ENCODE data around the gene ADAM23.

The ADAM23 gene

GRCh38 chr2:206443735-206444527, 599 bp downstream of the ADAM23 start:
- Histone ChIP-seq H3K27ac (ENCODE audit: low read length) (no peak overlapping the region), H3K4me3 (ENCODE audit: low read depth in 1 of 2, low read length in 2 of 2) (peak overlapping the region; percentile 51 to 74), H3K9me3 (ENCODE audit: control insufficient read depth in 1 of 2, low read length in 2 of 2) (no peaks in the 10 kb centered on the region), H3K36me3 (ENCODE audit: control insufficient read depth in 1 of 2, insufficient read depth in 2 of 2, low read length in 2 of 2) (no peaks in the 10 kb centered on the region), H3K27me3 (ENCODE audit: low read depth, low read length) (peaks cover 29% of the 10 kb centered on the region), H3K4me1 (ENCODE audit: control insufficient read depth in 1 of 2, insufficient read depth in 2 of 2, low read length in 2 of 2) (peaks cover 0 to 11% of the 10 kb centered on the region in 2 donors)

- H3K27me3 ChIP-seq (ENCODE audit: low read depth, low read length) = peaks cover 21% of the 10 kb centered on the region
- H3K4me1 ChIP-seq (ENCODE audit: control insufficient read depth in 1 of 2, insufficient read depth in 2 of 2, low read length in 2 of 2) = peaks cover 0 to 11% of the 10 kb centered on the region in 2 donors
- H3K27ac ChIP-seq (ENCODE audit: low read length) = no peak overlapping the region
- no peaks in the 10 kb centered on the region for H3K36me3 ChIP-seq (ENCODE audit: control insufficient read depth in 1 of 2, insufficient read depth in 2 of 2, low read length in 2 of 2)
- no peak overlapping the region for H3K4me3 ChIP-seq (ENCODE audit: low read depth in 1 of 2, low read length in 2 of 2)
- H3K9me3 ChIP-seq (ENCODE audit: control insufficient read depth in 1 of 2, low read length in 2 of 2) = no peaks in the 10 kb centered on the region
Measured at GRCh38 chr2:206445948-206446347, 2.6 kb downstream of the ADAM23 start.

- Histone ChIP-seq H3K27me3 (ENCODE audit: low read depth, low read length) (no peaks in the 10 kb centered on the region), H3K36me3 (ENCODE audit: control insufficient read depth in 1 of 2, insufficient read depth in 2 of 2, low read length in 2 of 2) (no peaks in the 10 kb centered on the region), H3K27ac (ENCODE audit: low read length) (no peak overlapping the region), H3K9me3 (ENCODE audit: control insufficient read depth in 1 of 2, low read length in 2 of 2) (no peaks in the 10 kb centered on the region), H3K4me1 (ENCODE audit: control insufficient read depth in 1 of 2, insufficient read depth in 2 of 2, low read length in 2 of 2) (no peaks in the 10 kb centered on the region), H3K4me3 (ENCODE audit: low read depth in 1 of 2, low read length in 2 of 2) (no peak overlapping the region)
Measured at GRCh38 chr2:206452242-206452641, 8.9 kb downstream of the ADAM23 start.

DNA sequence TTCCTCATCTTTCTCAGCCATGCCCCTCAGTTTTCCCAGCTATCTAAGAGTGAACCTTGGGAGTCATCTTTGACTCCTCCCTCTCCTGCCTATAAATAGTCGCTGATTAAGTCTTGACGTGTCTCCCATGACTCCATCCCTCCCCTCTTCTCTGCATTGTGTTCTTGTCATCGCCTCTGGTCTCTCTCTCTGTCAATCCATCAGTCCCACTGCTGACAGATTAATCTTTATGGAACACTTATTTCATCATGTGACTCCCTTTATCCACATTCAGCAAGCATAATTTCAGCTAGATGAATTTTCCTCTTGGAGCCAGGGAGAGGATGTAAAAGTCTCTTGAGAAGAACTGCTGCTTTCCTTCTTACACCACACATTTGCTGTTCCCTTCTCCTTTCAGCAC, 9.4 kb downstream of the ADAM23 start:
- H3K27ac ChIP-seq (ENCODE audit: low read length) = no peak overlapping the region
- no peak overlapping the region for H3K4me3 ChIP-seq (ENCODE audit: low read depth in 1 of 2, low read length in 2 of 2)
- no peaks in the 10 kb centered on the region for H3K27me3 ChIP-seq (ENCODE audit: low read depth, low read length)
- H3K36me3 ChIP-seq (ENCODE audit: control insufficient read depth in 1 of 2, insufficient read depth in 2 of 2, low read length in 2 of 2) = no peaks in the 10 kb centered on the region
- no peaks in the 10 kb centered on the region for H3K4me1 ChIP-seq (ENCODE audit: control insufficient read depth in 1 of 2, insufficient read depth in 2 of 2, low read length in 2 of 2)
- no peaks in the 10 kb centered on the region for H3K9me3 ChIP-seq (ENCODE audit: control insufficient read depth in 1 of 2, low read length in 2 of 2)

- Histone ChIP-seq H3K27me3 (ENCODE audit: low read depth, low read length) (no peaks in the 10 kb centered on the region), H3K27ac (ENCODE audit: low read length) (no peak overlapping the region), H3K4me1 (ENCODE audit: control insufficient read depth in 1 of 2, insufficient read depth in 2 of 2, low read length in 2 of 2) (no peaks in the 10 kb centered on the region), H3K9me3 (ENCODE audit: control insufficient read depth in 1 of 2, low read length in 2 of 2) (no peaks in the 10 kb centered on the region), H3K36me3 (ENCODE audit: control insufficient read depth in 1 of 2, insufficient read depth in 2 of 2, low read length in 2 of 2) (no peaks in the 10 kb centered on the region), H3K4me3 (ENCODE audit: low read depth in 1 of 2, low read length in 2 of 2) (no peak overlapping the region)
Measured at GRCh38 chr2:206456078-206456754, 12.9 kb downstream of the ADAM23 start.

GRCh38 chr2:206457188-206457634, 13.9 kb downstream of the ADAM23 start:
- H3K4me1 ChIP-seq (ENCODE audit: control insufficient read depth in 1 of 2, insufficient read depth in 2 of 2, low read length in 2 of 2) = no peaks in the 10 kb centered on the region
- H3K9me3 ChIP-seq (ENCODE audit: control insufficient read depth in 1 of 2, low read length in 2 of 2) = no peaks in the 10 kb centered on the region
- no peaks in the 10 kb centered on the region for H3K27me3 ChIP-seq (ENCODE audit: low read depth, low read length)
- no peak overlapping the region for H3K4me3 ChIP-seq (ENCODE audit: low read depth in 1 of 2, low read length in 2 of 2)
- H3K27ac ChIP-seq (ENCODE audit: low read length) = no peak overlapping the region
- no peaks in the 10 kb centered on the region for H3K36me3 ChIP-seq (ENCODE audit: control insufficient read depth in 1 of 2, insufficient read depth in 2 of 2, low read length in 2 of 2)

- no peak overlapping the region for H3K27ac ChIP-seq (ENCODE audit: low read length)
- H3K27me3 ChIP-seq (ENCODE audit: low read depth, low read length) = no peaks in the 10 kb centered on the region
- H3K9me3 ChIP-seq (ENCODE audit: control insufficient read depth in 1 of 2, low read length in 2 of 2) = peaks cover 0 to 5% of the 10 kb centered on the region in 2 donors
- no peaks in the 10 kb centered on the region for H3K36me3 ChIP-seq (ENCODE audit: control insufficient read depth in 1 of 2, insufficient read depth in 2 of 2, low read length in 2 of 2)
- H3K4me1 ChIP-seq (ENCODE audit: control insufficient read depth in 1 of 2, insufficient read depth in 2 of 2, low read length in 2 of 2) = no peaks in the 10 kb centered on the region
- no peak overlapping the region for H3K4me3 ChIP-seq (ENCODE audit: low read depth in 1 of 2, low read length in 2 of 2)
Measured at GRCh38 chr2:206462240-206462854, 19.0 kb downstream of the ADAM23 start.

DNA sequence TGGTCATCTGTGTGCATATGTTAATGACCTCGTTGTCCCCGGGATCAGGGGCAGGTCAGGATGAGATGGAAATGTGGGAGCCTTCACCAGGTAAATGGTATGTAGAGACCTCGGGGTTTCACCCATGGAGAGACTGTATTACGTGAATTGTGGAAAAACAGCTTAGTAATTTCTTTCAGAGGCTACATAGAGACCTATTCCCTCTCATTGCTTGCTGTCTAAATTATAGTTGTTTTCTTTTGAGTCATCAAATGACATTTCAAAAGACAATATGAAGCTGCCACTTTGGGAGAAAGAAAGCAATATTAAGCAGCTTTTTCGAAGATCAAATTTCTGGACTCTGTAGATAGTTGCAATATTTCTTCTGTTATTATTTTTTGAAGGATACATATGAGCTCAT, 20.4 kb downstream of the ADAM23 start:
- Histone ChIP-seq H3K4me3 (ENCODE audit: low read depth in 1 of 2, low read length in 2 of 2) (no peak overlapping the region), H3K27ac (ENCODE audit: low read length) (no peak overlapping the region), H3K9me3 (ENCODE audit: control insufficient read depth in 1 of 2, low read length in 2 of 2) (peaks cover 0 to 5% of the 10 kb centered on the region in 2 donors), H3K4me1 (ENCODE audit: control insufficient read depth in 1 of 2, insufficient read depth in 2 of 2, low read length in 2 of 2) (no peaks in the 10 kb centered on the region), H3K36me3 (ENCODE audit: control insufficient read depth in 1 of 2, insufficient read depth in 2 of 2, low read length in 2 of 2) (no peaks in the 10 kb centered on the region), H3K27me3 (ENCODE audit: low read depth, low read length) (no peaks in the 10 kb centered on the region)

DNA sequence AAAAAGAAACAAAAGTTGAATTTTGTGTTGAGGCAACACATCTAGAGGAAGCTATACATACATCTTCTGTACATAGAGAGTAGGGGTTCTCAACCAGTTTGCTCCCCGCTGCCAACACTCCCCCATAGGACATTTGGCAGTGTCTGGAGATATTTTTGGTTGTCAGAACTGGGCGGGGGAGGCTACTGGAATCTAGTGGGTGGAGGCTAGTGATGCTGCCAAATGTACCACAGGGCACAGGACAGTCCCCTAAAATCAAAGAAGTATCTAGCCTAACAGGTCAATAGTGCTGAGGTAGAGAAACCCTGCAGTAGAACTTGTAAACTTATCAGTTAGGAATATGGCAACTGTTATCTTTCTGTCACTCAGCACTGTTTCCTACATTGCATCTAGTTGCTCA, 21.3 kb downstream of the ADAM23 start:
- H3K36me3 ChIP-seq (ENCODE audit: control insufficient read depth in 1 of 2, insufficient read depth in 2 of 2, low read length in 2 of 2) = no peaks in the 10 kb centered on the region
- no peak overlapping the region for H3K4me3 ChIP-seq (ENCODE audit: low read depth in 1 of 2, low read length in 2 of 2)
- H3K4me1 ChIP-seq (ENCODE audit: control insufficient read depth in 1 of 2, insufficient read depth in 2 of 2, low read length in 2 of 2) = no peaks in the 10 kb centered on the region
- H3K27ac ChIP-seq (ENCODE audit: low read length) = no peak overlapping the region
- no peaks in the 10 kb centered on the region for H3K27me3 ChIP-seq (ENCODE audit: low read depth, low read length)
- H3K9me3 ChIP-seq (ENCODE audit: control insufficient read depth in 1 of 2, low read length in 2 of 2) = peaks cover 0 to 5% of the 10 kb centered on the region in 2 donors

- H3K9me3 ChIP-seq (ENCODE audit: control insufficient read depth in 1 of 2, low read length in 2 of 2) = no peaks in the 10 kb centered on the region
- H3K36me3 ChIP-seq (ENCODE audit: control insufficient read depth in 1 of 2, insufficient read depth in 2 of 2, low read length in 2 of 2) = no peaks in the 10 kb centered on the region
- H3K4me3 ChIP-seq (ENCODE audit: low read depth in 1 of 2, low read length in 2 of 2) = no peak overlapping the region
- H3K27ac ChIP-seq (ENCODE audit: low read length) = no peak overlapping the region
- H3K27me3 ChIP-seq (ENCODE audit: low read depth, low read length) = no peaks in the 10 kb centered on the region
- no peaks in the 10 kb centered on the region for H3K4me1 ChIP-seq (ENCODE audit: control insufficient read depth in 1 of 2, insufficient read depth in 2 of 2, low read length in 2 of 2)
Measured at GRCh38 chr2:206471524-206472062, 28.3 kb downstream of the ADAM23 start.

- no peaks in the 10 kb centered on the region for H3K36me3 ChIP-seq (ENCODE audit: control insufficient read depth in 1 of 2, insufficient read depth in 2 of 2, low read length in 2 of 2)
- H3K27ac ChIP-seq (ENCODE audit: low read length) = no peak overlapping the region
- no peaks in the 10 kb centered on the region for H3K27me3 ChIP-seq (ENCODE audit: low read depth, low read length)
- no peak overlapping the region for H3K4me3 ChIP-seq (ENCODE audit: low read depth in 1 of 2, low read length in 2 of 2)
- H3K9me3 ChIP-seq (ENCODE audit: control insufficient read depth in 1 of 2, low read length in 2 of 2) = no peaks in the 10 kb centered on the region
- H3K4me1 ChIP-seq (ENCODE audit: control insufficient read depth in 1 of 2, insufficient read depth in 2 of 2, low read length in 2 of 2) = no peaks in the 10 kb centered on the region
Measured at GRCh38 chr2:206472094-206472493, 28.8 kb downstream of the ADAM23 start.

All from muscle layer of duodenum (tissue), 2 donors.